ENCODE measurements around the gene DNAJC21.

The DNAJC21 gene

GRCh38 chr5:34982823-34983222 is 53.5 kb downstream of the DNAJC21 start:
- no peak for DNase-seq

GRCh38 chr5:34986965-34987364 is 57.6 kb downstream of the DNAJC21 start:
- DNase-seq, result no peak

GRCh38 chr5:34991486-34992238 is 62.3 kb downstream of the DNAJC21 start:
- DNase-seq, result no peak

- no peak for DNase-seq
These were observed 64.6 kb downstream of the DNAJC21 start for GRCh38 chr5:34993951-34994350.

GRCh38 chr5:34996261-34996660 is 66.9 kb downstream of the DNAJC21 start:
- no peak for DNase-seq

- DNase-seq, result no peak
These were observed 68.9 kb downstream of the DNAJC21 start for GRCh38 chr5:34998058-34998789.

- no peak for DNase-seq
These were observed 72.5 kb downstream of the DNAJC21 start for GRCh38 chr5:35001842-35002241.

GRCh38 chr5:35002459-35002858 is 73.1 kb downstream of the DNAJC21 start:
- no peak for DNase-seq

GRCh38 chr5:35003018-35003957 is 73.9 kb downstream of the DNAJC21 start:
- peak; percentile 61 for DNase-seq

- no peak for DNase-seq
These were observed 74.8 kb downstream of the DNAJC21 start for GRCh38 chr5:35004200-35004599.

GRCh38 chr5:35004771-35005170 is 75.4 kb downstream of the DNAJC21 start:
- DNase-seq, result no peak

All from right forelimb (tissue), 1 donor.